ENCODE measurements around the gene KCMF1. TPM values are rescaled to one million over a fixed set of nuclear protein-coding genes. Genes with fewer than 3 reads are reported as not detected.
A peak's percentile ranks its signal among the peaks of the same experiment; 100 is the strongest.

KCMF1 gene
- polyA plus RNA-seq, 2 of the 4 experiments (the other 2 are of a cell fraction) = 77.8 to 221 TPM

DNA sequence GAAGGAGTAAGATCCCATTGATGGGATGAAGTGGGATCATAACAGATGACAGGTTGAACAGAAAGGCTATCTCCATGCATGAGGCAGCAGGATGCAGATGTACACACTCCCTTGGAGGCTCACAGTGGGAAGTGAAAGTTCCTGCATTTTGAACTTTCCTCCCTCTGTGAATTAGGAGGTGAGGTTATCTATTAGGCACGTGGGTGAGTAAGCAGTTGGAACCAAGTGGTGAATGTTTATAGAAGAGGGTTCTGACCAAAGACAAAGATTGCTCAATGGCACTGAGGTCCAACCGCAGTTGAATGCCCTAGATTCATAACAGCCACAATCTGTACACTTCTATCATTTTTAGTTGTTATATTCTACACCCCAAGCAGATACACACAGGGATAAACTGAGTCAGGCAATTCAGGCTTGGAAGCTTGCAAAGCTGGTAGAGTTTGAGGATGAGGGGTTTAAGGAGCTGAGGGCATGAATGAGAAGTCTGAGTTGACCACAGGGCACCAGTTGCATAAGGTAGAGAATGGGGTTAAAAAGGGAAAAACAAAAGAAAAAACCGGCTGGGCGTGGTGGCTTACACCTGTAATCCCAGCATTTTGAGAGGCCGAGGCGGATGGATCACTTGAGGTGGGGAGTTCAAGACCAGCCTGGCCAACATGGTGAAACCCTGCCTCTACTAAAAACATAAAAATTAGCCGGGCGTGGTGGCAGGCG is 7.1 kb upstream of the KCMF1 start:
- DNase-seq (ENCODE audit: low read depth in 1 of 2, low spot score in 1 of 2) (peak in 1 of 2 experiments; percentile 76), FAIRE-seq (no peak), ATAC-seq (peak; percentile 52 to 62)
- TF ChIP-seq JUN (IDR thresholded peaks at IDR 0.05) (peak in 1 of 2 experiments; percentile 69; a peak in 2 of 5 replicates), RCOR1 (IDR thresholded peaks at IDR 0.05; ENCODE audit: low read depth, low read length) (no peak), EP300 (IDR thresholded peaks at IDR 0.05) (no peak; a peak in 1 of 5 replicates), HOXA7 (CRISPR knock-in tag; IDR thresholded peaks at IDR 0.05) (no peak), GATA3 (IDR thresholded peaks at IDR 0.05; ENCODE audit: borderline replicate concordance) (peak; percentile 61; the same call in 1 of the 2 replicates), CEBPB (IDR thresholded peaks at IDR 0.05) (peak; percentile 80 to 93), TP53 (CRISPR knock-in tag; IDR thresholded peaks at IDR 0.05) (no peak), FOSL2 (IDR thresholded peaks at IDR 0.05) (0 out of 2 replicates have a peak, but pooled peaks have one; percentile 14), FOSL2 (CRISPR knock-in tag; IDR thresholded peaks at IDR 0.05) (peak; percentile 62), MAX (IDR thresholded peaks at IDR 0.05) (peak; percentile 59; the same call in 1 of the 2 replicates), CBX8 (IDR thresholded peaks at IDR 0.05) (no peak), NPAS2 (CRISPR knock-in tag; IDR thresholded peaks at IDR 0.05; ENCODE audit: borderline replicate concordance) (no peak), USF2 (IDR thresholded peaks at IDR 0.05) (0 out of 2 replicates have a peak, but pooled peaks have one; percentile 40), HEYL (CRISPR knock-in tag; IDR thresholded peaks at IDR 0.05) (no peak), SREBF2 (IDR thresholded peaks at IDR 0.05) (no peak), HMGXB4 (CRISPR knock-in tag; IDR thresholded peaks at IDR 0.05; ENCODE audit: borderline replicate concordance) (no peak), PHF8 (IDR thresholded peaks at IDR 0.05; ENCODE audit: borderline replicate concordance, low read depth) (no peak), RARB (CRISPR knock-in tag; IDR thresholded peaks at IDR 0.05) (0 out of 2 replicates have a peak, but pooled peaks have one; percentile 16), JUNB (IDR thresholded peaks at IDR 0.05) (no peak), FOXS1 (CRISPR knock-in tag; IDR thresholded peaks at IDR 0.05) (peak; percentile 14; the same call in 1 of the 2 replicates)
- TF ChIP-seq, protein P1, sequence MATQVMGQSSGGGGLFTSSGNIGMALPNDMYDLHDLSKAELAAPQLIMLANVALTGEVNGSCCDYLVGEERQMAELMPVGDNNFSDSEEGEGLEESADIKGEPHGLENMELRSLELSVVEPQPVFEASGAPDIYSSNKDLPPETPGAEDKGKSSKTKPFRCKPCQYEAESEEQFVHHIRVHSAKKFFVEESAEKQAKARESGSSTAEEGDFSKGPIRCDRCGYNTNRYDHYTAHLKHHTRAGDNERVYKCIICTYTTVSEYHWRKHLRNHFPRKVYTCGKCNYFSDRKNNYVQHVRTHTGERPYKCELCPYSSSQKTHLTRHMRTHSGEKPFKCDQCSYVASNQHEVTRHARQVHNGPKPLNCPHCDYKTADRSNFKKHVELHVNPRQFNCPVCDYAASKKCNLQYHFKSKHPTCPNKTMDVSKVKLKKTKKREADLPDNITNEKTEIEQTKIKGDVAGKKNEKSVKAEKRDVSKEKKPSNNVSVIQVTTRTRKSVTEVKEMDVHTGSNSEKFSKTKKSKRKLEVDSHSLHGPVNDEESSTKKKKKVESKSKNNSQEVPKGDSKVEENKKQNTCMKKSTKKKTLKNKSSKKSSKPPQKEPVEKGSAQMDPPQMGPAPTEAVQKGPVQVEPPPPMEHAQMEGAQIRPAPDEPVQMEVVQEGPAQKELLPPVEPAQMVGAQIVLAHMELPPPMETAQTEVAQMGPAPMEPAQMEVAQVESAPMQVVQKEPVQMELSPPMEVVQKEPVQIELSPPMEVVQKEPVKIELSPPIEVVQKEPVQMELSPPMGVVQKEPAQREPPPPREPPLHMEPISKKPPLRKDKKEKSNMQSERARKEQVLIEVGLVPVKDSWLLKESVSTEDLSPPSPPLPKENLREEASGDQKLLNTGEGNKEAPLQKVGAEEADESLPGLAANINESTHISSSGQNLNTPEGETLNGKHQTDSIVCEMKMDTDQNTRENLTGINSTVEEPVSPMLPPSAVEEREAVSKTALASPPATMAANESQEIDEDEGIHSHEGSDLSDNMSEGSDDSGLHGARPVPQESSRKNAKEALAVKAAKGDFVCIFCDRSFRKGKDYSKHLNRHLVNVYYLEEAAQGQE (IDR thresholded peaks at IDR 0.05) = no peak
- H3K9me3 ChIP-seq = no peaks in the 10 kb centered on the region
- peaks cover 65% of the 10 kb centered on the region for H3K4me1 ChIP-seq
- CTCF ChIA-PET = interaction anchor here (0.6 to 7.5 kb wide), 5 partner anchors 10 to 337 kb away, joined by 3 to 66 read pairs (median 4); no protein-coding TSS in a partner anchor
- WGBS (ENCODE audit: missing lambda C conversion rate) = 58% methylated on average over 9 of the region's 9 CpGs
- H3K4me2 ChIP-seq = peak overlapping the region; percentile 60
- H3K4me3 ChIP-seq = no peak overlapping the region
- POLR2A ChIA-PET = interaction anchor here (0.6 kb wide), 1 partner anchor 51 kb away, joined by 4 read pairs; no protein-coding TSS in a partner anchor
- peak overlapping the region; percentile 51 to 71; a peak in 4 of 6 replicates for H3K27ac ChIP-seq
